GM23338 (cell line): Measurements from ENCODE around the gene PACSIN3. TPM values are rescaled to one million over a fixed set of nuclear protein-coding genes. Genes with fewer than 3 reads are reported as not detected.
"Not testable (repeated sequence)": the region's sequence is repeated elsewhere in the genome, so short reads cannot be mapped to it uniquely, and the experiment has no call there.

Experiments used
- ATAC-seq: fragments of 200-7000 bp; cut with Tn5 transposase; 3 replicates; pipeline ENCODE4 v1.9.1; 2020
- DNase-seq: peaks from one replicate; pipeline ENCODE4 v3.0.0-alpha.2; 2015; ENCODE audit warnings: low spot score
- H2AFZ ChIP-seq: fragments of 200-600 bp; sonication (generic); 2 replicates; pipeline ENCODE4 v1.8.0; 2016; ENCODE audit warnings: antibody characterized with exemption, mild to moderate bottlenecking, moderate library complexity
- H3F3A ChIP-seq: fragments of 200-600 bp; sonication (generic); replicated peaks from 2 replicates; pipeline ENCODE4 v1.8.0; 2017; ENCODE audit warnings: antibody characterized with exemption, mixed run types, low read depth
- H3K27ac ChIP-seq: fragments of 200-600 bp; sonication (generic); 2 replicates; pipeline ENCODE4 v1.6.1; 2016; ENCODE audit warnings: low read depth
- H3K27me3 ChIP-seq: fragments of 200-600 bp; sonication (generic); 2 replicates; pipeline ENCODE4 v1.8.0; 2016; ENCODE audit warnings: mild to moderate bottlenecking, mixed run types, moderate library complexity; ENCODE audit not compliant: insufficient read depth
- H3K36me3 ChIP-seq: fragments of 200-600 bp; sonication (generic); 2 replicates; pipeline ENCODE4 v1.8.0; 2016; ENCODE audit warnings: mild to moderate bottlenecking; ENCODE audit not compliant: insufficient read depth
- H3K4me1 ChIP-seq: fragments of 200-600 bp; sonication (generic); 2 replicates; pipeline ENCODE4 v1.8.0; 2016; ENCODE audit warnings: mild to moderate bottlenecking, moderate library complexity; ENCODE audit not compliant: insufficient read depth
- H3K4me2 ChIP-seq: fragments of 200-600 bp; sonication (generic); 2 replicates; pipeline ENCODE4 v1.7.1; 2017; ENCODE audit warnings: mixed run types
- H3K4me3 ChIP-seq: fragments of 200-600 bp; sonication (generic); 2 replicates; pipeline ENCODE4 v1.6.1; 2016; ENCODE audit warnings: mixed run types
- H3K79me2 ChIP-seq: fragments of 200-600 bp; sonication (generic); replicated peaks from 2 replicates; pipeline ENCODE4 v1.8.0; 2017; ENCODE audit warnings: mild to moderate bottlenecking; ENCODE audit not compliant: insufficient read depth
- H3K9me2 ChIP-seq: fragments of 200-600 bp; sonication (generic); 2 replicates; pipeline ENCODE4 v1.8.0; 2017; ENCODE audit not compliant: insufficient read depth
- H4K20me1 ChIP-seq: fragments of 200-600 bp; sonication (generic); replicated peaks from 2 replicates; pipeline ENCODE4 v1.8.0; 2017; ENCODE audit warnings: mild to moderate bottlenecking; ENCODE audit not compliant: insufficient read depth
- H3K27ac Mint-ChIP-seq: 2 replicates; pipeline ENCODE4 v1.8.0; 2020; ENCODE audit warnings: inconsistent platforms, mild to moderate bottlenecking, moderate library complexity, mixed read lengths
- H3K27me3 Mint-ChIP-seq: 3 replicates; pipeline ENCODE4 v1.8.0; 2022; ENCODE audit warnings: low read depth, mild to moderate bottlenecking, moderate library complexity, mixed read lengths, inconsistent platforms; ENCODE audit not compliant: insufficient read depth, poor library complexity
- H3K36me3 Mint-ChIP-seq: 3 replicates; pipeline ENCODE4 v1.8.0; 2021; ENCODE audit warnings: low read depth, mild to moderate bottlenecking, inconsistent platforms, moderate library complexity, mixed read lengths
- H3K4me1 Mint-ChIP-seq: 3 replicates; pipeline ENCODE4 v1.8.0; 2020; ENCODE audit warnings: mild to moderate bottlenecking, inconsistent platforms, mixed read lengths
- H3K4me3 Mint-ChIP-seq: 3 replicates; pipeline ENCODE4 v1.8.0; 2021; ENCODE audit warnings: moderate library complexity, mild to moderate bottlenecking, inconsistent platforms, mixed read lengths
- H3K9me3 Mint-ChIP-seq: 3 replicates; pipeline ENCODE4 v1.8.0; 2020; ENCODE audit warnings: moderate library complexity, mild to moderate bottlenecking, inconsistent platforms, mixed read lengths
- CREB1 ChIP-seq: fragments of 250-450 bp; sonication (Bioruptor Pico); IDR thresholded peaks from 2 replicates; pipeline ENCODE4 v1.5.0; 2020; ENCODE audit warnings: low read depth, mild to moderate bottlenecking, moderate library complexity
- CTCF ChIP-seq, 2 experiments: fragments of 200-600 bp in 1 of 2; sonication (generic) in 1 of 2; conservative IDR thresholded peaks; 2 replicates each; pipeline versions ENCODE4 v1.5.1 to v1.6.1; 2016 to 2017; ENCODE audit warnings: antibody characterized with exemption in 2 of 2, low read depth in 2 of 2, mild to moderate bottlenecking in 2 of 2, moderate library complexity in 1 of 2
- ETS1 ChIP-seq: IDR thresholded peaks from 2 replicates; pipeline ENCODE4 v1.6.1; 2016; ENCODE audit warnings: antibody characterized with exemption
- EZH2phosphoT487 ChIP-seq: fragments of 200-600 bp; sonication (generic); IDR thresholded peaks from one replicate; pipeline ENCODE4 v1.8.1; 2018; ENCODE audit warnings: antibody characterized with exemption; ENCODE audit not compliant: unreplicated experiment
- NANOG ChIP-seq: IDR thresholded peaks from 2 replicates; pipeline ENCODE4 v1.6.1; 2016; ENCODE audit warnings: antibody characterized with exemption, borderline replicate concordance
- POLR2AphosphoS5 ChIP-seq: IDR thresholded peaks from 2 replicates; pipeline ENCODE4 v1.6.1; 2016; ENCODE audit warnings: antibody characterized with exemption, low read depth
- REST ChIP-seq: IDR thresholded peaks from one replicate; pipeline ENCODE4 v1.6.1; 2018; ENCODE audit warnings: antibody characterized with exemption; ENCODE audit not compliant: unreplicated experiment
- STAT1 ChIP-seq: IDR thresholded peaks from one replicate; pipeline ENCODE4 v1.6.1; 2016; ENCODE audit warnings: antibody characterized with exemption; ENCODE audit not compliant: unreplicated experiment
- ZNF114 ChIP-seq: fragments of 250-450 bp; sonication (Bioruptor Pico); IDR thresholded peaks from 2 replicates; pipeline ENCODE4 v1.5.0; 2020; ENCODE audit warnings: mild to moderate bottlenecking, moderate library complexity
- ZNF331 ChIP-seq: fragments of 250-450 bp; sonication (Bioruptor Pico); IDR thresholded peaks from 2 replicates; pipeline ENCODE4 v1.5.0; 2020; ENCODE audit warnings: low read depth, mild to moderate bottlenecking, moderate library complexity
- ZNF462 ChIP-seq: fragments of 250-450 bp; sonication (Bioruptor Pico); IDR thresholded peaks from 2 replicates; pipeline ENCODE4 v1.5.0; 2020; ENCODE audit warnings: mild to moderate bottlenecking, moderate library complexity
- polyA plus RNA-seq: library from polyadenylated mRNA; unstranded; fragments of >200 nt; fragmentation: Nextera tagmentation; extraction: Ambion mirVana; gene quantifications from 2 replicates; pipeline ENCODE4 v1.2.1, GENCODE V29; 2016
- total RNA-seq: library from RNA; depleted of rRNA; stranded (reverse); fragments of >200 nt; shearing (Covaris generic); gene quantifications from 2 replicates; pipeline ENCODE4 v1.2.3, GENCODE V29; 2014

PACSIN3 gene
- total and polyA plus RNA-seq, 2 experiments from 2014 or later, result 39.6 to 72.1 TPM

- not testable (repeated sequence) for H3K4me1 Mint-ChIP-seq, H3K79me2 ChIP-seq, H3K4me3 ChIP-seq, H3K4me2 ChIP-seq, ATAC-seq, H3K27ac ChIP-seq, H2AFZ ChIP-seq, H3K9me3 Mint-ChIP-seq, H3K27ac Mint-ChIP-seq, H3K4me3 Mint-ChIP-seq, H3K4me1 ChIP-seq, H4K20me1 ChIP-seq, H3K36me3 Mint-ChIP-seq, H3K36me3 ChIP-seq, H3K27me3 Mint-ChIP-seq, H3F3A ChIP-seq, H3K27me3 ChIP-seq, DNase-seq, H3K9me2 ChIP-seq
Observed at GRCh38 chr11:47198161-47198560, 11.9 kb upstream of the PACSIN3 start.

- Histone ChIP-seq H3K36me3 (no peaks in the 10 kb centered on the region), H3K4me2 (no peak overlapping the region), H3F3A (peaks cover 24% of the 10 kb centered on the region), H3K9me2 (no peaks in the 10 kb centered on the region), H3K4me1 (peaks cover 10% of the 10 kb centered on the region), H3K4me3 (no peak overlapping the region), H3K27ac (no peak overlapping the region), H3K79me2 (no peaks in the 10 kb centered on the region), H4K20me1 (no peaks in the 10 kb centered on the region), H3K27me3 (peaks cover 20% of the 10 kb centered on the region), H2AFZ (no peak overlapping the region)
- Mint-ChIP-seq H3K4me1 (peaks cover 12% of the 10 kb centered on the region), H3K27me3 (peaks cover 16% of the 10 kb centered on the region), H3K4me3 (no peak overlapping the region), H3K36me3 (no peaks in the 10 kb centered on the region), H3K27ac (no peak overlapping the region), H3K9me3 (no peaks in the 10 kb centered on the region)
- no peak for TF ChIP-seq CREB1 (CRISPR knock-in tag)
- no peak for TF ChIP-seq POLR2AphosphoS5
- no peak for TF ChIP-seq STAT1
- no peak for TF ChIP-seq REST
- TF ChIP-seq ZNF331 (CRISPR knock-in tag), result no peak
- no peak for TF ChIP-seq ZNF114 (CRISPR knock-in tag)
- no peak for TF ChIP-seq ZNF462 (CRISPR knock-in tag)
- TF ChIP-seq NANOG, result no peak
- no peak for TF ChIP-seq EZH2phosphoT487
- no peak for TF ChIP-seq ETS1
- TF ChIP-seq CTCF (conservative IDR thresholded peaks at IDR 0.05; ENCODE audit: low read depth in 2 of 2), result no peak
- no peak for ATAC-seq
- no peak for DNase-seq
Observed at GRCh38 chr11:47192111-47192510, 5.9 kb upstream of the PACSIN3 start.
